ENCODE results near the gene SLC39A8. TPM values are rescaled to one million over a fixed set of nuclear protein-coding genes. Genes with fewer than 3 reads are reported as not detected.

SLC39A8 gene
- total and polyA plus RNA-seq, 9 of the 15 experiments (the other 6 are each of a cell fraction or from before 2014, with no cell fraction given): 8.2 to 30.3 (median 25.0) TPM

DNA sequence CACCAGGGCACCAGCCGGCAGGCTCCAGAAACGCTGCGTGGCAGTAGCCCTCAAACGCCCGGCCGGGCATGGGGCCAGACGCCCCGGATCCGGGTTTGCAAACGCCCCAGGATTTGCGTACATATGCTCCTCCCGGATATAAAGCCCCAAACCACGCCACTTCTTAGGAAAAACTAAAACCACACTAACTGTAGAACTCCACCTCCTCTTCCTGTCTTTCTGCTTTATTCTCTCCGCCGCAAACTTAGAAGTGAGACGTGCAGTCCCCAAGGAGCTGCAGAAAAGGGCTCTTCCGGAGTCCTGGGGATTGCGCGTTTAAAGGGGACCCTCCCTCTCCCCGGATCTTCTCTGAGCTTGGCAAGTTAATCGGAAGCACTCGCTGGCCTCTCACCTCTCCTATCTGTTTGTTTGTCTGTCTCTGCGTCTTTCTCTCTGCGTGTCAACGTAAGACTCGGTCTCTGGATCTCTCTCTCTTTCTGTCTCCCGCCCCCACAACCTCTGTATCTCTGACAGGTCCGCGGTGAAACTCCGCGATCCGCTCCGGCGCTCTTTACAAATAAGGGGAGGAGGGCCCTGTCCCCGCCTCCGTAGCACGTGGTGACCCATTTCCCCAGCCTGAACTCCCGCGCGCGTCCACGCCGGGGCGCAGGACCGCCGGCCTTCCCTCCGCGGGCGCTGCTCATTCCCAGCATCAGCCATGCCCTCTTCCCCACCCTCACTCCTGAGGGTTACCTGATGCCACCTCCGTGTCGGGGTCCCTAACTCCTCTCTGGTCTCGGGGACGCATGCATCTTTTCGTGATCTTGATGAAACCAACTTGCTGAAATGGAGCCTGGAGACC, at the start of gene SLC39A8 (continued):
- TF ChIP-seq ATF7 (IDR thresholded peaks at IDR 0.05): peak; percentile 65; the same call in 1 of the 2 replicates
- TF ChIP-seq, protein P1, sequence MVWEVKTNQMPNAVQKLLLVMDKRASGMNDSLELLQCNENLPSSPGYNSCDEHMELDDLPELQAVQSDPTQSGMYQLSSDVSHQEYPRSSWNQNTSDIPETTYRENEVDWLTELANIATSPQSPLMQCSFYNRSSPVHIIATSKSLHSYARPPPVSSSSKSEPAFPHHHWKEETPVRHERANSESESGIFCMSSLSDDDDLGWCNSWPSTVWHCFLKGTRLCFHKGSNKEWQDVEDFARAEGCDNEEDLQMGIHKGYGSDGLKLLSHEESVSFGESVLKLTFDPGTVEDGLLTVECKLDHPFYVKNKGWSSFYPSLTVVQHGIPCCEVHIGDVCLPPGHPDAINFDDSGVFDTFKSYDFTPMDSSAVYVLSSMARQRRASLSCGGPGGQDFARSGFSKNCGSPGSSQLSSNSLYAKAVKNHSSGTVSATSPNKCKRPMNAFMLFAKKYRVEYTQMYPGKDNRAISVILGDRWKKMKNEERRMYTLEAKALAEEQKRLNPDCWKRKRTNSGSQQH (CRISPR knock-in tag; IDR thresholded peaks at IDR 0.05): 0 out of 2 replicates have a peak, but pooled peaks have one; percentile 5
- 0 out of 2 replicates have a peak, but pooled peaks have one; percentile 6 for TF ChIP-seq ZNF12 (CRISPR knock-in tag; IDR thresholded peaks at IDR 0.05)
- TF ChIP-seq ZNF282 (CRISPR knock-in tag; IDR thresholded peaks at IDR 0.05): no peak
- TF ChIP-seq CCNT2 (IDR thresholded peaks at IDR 0.05; ENCODE audit: borderline replicate concordance, extremely low read depth, insufficient read length, low read depth, low read length): peak; percentile 75
- TF ChIP-seq, protein P2, sequence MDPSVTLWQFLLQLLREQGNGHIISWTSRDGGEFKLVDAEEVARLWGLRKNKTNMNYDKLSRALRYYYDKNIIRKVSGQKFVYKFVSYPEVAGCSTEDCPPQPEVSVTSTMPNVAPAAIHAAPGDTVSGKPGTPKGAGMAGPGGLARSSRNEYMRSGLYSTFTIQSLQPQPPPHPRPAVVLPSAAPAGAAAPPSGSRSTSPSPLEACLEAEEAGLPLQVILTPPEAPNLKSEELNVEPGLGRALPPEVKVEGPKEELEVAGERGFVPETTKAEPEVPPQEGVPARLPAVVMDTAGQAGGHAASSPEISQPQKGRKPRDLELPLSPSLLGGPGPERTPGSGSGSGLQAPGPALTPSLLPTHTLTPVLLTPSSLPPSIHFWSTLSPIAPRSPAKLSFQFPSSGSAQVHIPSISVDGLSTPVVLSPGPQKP (CRISPR knock-in tag; IDR thresholded peaks at IDR 0.05): no peak
- TF ChIP-seq, protein P3, sequence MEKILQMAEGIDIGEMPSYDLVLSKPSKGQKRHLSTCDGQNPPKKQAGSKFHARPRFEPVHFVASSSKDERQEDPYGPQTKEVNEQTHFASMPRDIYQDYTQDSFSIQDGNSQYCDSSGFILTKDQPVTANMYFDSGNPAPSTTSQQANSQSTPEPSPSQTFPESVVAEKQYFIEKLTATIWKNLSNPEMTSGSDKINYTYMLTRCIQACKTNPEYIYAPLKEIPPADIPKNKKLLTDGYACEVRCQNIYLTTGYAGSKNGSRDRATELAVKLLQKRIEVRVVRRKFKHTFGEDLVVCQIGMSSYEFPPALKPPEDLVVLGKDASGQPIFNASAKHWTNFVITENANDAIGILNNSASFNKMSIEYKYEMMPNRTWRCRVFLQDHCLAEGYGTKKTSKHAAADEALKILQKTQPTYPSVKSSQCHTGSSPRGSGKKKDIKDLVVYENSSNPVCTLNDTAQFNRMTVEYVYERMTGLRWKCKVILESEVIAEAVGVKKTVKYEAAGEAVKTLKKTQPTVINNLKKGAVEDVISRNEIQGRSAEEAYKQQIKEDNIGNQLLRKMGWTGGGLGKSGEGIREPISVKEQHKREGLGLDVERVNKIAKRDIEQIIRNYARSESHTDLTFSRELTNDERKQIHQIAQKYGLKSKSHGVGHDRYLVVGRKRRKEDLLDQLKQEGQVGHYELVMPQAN (IDR thresholded peaks at IDR 0.05; ENCODE audit: borderline replicate concordance): peak; percentile 74; the same call in 1 of the 2 replicates
- TF ChIP-seq, protein P4, sequence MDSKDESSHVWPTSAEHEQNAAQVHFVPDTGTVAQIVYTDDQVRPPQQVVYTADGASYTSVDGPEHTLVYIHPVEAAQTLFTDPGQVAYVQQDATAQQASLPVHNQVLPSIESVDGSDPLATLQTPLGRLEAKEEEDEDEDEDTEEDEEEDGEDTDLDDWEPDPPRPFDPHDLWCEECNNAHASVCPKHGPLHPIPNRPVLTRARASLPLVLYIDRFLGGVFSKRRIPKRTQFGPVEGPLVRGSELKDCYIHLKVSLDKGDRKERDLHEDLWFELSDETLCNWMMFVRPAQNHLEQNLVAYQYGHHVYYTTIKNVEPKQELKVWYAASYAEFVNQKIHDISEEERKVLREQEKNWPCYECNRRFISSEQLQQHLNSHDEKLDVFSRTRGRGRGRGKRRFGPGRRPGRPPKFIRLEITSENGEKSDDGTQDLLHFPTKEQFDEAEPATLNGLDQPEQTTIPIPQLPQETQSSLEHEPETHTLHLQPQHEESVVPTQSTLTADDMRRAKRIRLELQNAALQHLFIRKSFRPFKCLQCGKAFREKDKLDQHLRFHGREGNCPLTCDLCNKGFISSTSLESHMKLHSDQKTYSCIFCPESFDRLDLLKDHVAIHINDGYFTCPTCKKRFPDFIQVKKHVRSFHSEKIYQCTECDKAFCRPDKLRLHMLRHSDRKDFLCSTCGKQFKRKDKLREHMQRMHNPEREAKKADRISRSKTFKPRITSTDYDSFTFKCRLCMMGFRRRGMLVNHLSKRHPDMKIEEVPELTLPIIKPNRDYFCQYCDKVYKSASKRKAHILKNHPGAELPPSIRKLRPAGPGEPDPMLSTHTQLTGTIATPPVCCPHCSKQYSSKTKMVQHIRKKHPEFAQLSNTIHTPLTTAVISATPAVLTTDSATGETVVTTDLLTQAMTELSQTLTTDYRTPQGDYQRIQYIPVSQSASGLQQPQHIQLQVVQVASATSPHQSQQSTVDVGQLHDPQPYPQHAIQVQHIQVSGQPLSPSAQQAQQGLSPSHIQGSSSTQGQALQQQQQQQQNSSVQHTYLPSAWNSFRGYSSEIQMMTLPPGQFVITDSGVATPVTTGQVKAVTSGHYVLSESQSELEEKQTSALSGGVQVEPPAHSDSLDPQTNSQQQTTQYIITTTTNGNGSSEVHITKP (IDR thresholded peaks at IDR 0.05; ENCODE audit: partially characterized antibody): peak; percentile 64
- TF ChIP-seq SPI1 (IDR thresholded peaks at IDR 0.05; ENCODE audit: borderline replicate concordance, low read depth, low read length): no peak
- peak; percentile 81 for TF ChIP-seq POLR2A (conservative IDR thresholded peaks at IDR 0.05)
- TF ChIP-seq, protein P5, sequence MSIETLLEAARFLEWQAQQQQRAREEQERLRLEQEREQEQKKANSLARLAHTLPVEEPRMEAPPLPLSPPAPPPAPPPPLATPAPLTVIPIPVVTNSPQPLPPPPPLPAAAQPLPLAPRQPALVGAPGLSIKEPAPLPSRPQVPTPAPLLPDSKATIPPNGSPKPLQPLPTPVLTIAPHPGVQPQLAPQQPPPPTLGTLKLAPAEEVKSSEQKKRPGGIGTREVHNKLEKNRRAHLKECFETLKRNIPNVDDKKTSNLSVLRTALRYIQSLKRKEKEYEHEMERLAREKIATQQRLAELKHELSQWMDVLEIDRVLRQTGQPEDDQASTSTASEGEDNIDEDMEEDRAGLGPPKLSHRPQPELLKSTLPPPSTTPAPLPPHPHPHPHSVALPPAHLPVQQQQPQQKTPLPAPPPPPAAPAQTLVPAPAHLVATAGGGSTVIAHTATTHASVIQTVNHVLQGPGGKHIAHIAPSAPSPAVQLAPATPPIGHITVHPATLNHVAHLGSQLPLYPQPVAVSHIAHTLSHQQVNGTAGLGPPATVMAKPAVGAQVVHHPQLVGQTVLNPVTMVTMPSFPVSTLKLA (conservative IDR thresholded peaks at IDR 0.05): peak; percentile 97 to 98
- TF ChIP-seq NCOA6 (IDR thresholded peaks at IDR 0.05): peak; percentile 19; the same call in 1 of the 2 replicates
- TF ChIP-seq NBN (IDR thresholded peaks at IDR 0.05; ENCODE audit: low read depth): peak; percentile 67; the same call in 1 of the 2 replicates
- TF ChIP-seq, protein P6, sequence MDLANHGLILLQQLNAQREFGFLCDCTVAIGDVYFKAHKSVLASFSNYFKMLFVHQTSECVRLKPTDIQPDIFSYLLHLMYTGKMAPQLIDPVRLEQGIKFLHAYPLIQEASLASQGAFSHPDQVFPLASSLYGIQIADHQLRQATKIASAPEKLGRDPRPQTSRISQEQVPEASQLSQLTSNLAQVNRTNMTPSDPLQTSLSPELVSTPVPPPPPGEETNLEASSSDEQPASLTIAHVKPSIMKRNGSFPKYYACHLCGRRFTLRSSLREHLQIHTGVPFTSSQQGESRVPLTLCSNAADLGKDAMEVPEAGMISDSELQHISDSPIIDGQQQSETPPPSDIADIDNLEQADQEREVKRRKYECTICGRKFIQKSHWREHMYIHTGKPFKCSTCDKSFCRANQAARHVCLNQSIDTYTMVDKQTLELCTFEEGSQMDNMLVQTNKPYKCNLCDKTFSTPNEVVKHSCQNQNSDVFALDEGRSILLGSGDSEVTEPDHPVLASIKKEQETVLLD (IDR thresholded peaks at IDR 0.05): no peak
